ENCODE data around the gene LRIT1. TPM values are rescaled to one million over a fixed set of nuclear protein-coding genes. Genes with fewer than 3 reads are reported as not detected.

The LRIT1 gene
- total RNA-seq, 6 experiments from 2014 or later, result not detected

DNA sequence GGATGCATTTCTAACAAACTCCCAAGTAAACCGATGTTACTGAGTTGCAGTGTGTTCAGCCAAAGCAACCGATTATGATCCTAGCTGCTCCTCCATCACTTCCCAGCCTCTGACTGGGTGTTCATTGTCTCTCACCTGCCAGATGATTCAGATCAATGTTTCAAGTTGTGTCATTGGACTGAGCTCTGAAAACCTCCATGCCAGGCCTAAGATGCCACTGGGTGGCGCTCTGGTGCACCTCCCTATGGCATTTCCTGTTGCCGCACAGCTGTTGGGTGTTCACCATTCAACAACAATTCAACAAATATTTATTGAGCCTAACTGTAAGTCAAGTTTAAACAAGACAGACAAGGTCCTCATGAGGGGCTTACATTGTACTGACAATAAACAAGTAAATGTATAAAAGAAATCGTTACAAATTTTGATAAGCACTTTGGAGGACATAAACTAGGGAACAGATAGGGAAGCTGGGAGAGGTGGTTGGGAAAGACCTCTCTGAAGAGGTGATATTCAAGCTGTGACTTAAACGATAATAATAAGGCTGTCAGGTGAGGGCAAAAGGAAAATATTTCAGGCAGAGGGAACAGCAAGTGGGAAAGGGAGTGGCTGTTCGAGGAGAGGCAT, 26.3 kb upstream of the LRIT1 start:
- Histone ChIP-seq H3K9me3 (no peaks in the 10 kb centered on the region), H3K4me1 (no peaks in the 10 kb centered on the region), H3K4me3 (no peak overlapping the region), H3K27me3 (no peaks in the 10 kb centered on the region), H3K27ac (no peak overlapping the region), H3K36me3 (no peaks in the 10 kb centered on the region)
- ATAC-seq (peak in 3 of 4 donors; percentile 45 to 70 (median 56)), DNase-seq (no peak)
- WGBS (ENCODE audit: insufficient coverage, low coverage, low lambda C conversion rate, missing lambda C conversion rate), result 32% methylated on average over 7 of the region's 7 CpGs
- TF ChIP-seq, protein P1, sequence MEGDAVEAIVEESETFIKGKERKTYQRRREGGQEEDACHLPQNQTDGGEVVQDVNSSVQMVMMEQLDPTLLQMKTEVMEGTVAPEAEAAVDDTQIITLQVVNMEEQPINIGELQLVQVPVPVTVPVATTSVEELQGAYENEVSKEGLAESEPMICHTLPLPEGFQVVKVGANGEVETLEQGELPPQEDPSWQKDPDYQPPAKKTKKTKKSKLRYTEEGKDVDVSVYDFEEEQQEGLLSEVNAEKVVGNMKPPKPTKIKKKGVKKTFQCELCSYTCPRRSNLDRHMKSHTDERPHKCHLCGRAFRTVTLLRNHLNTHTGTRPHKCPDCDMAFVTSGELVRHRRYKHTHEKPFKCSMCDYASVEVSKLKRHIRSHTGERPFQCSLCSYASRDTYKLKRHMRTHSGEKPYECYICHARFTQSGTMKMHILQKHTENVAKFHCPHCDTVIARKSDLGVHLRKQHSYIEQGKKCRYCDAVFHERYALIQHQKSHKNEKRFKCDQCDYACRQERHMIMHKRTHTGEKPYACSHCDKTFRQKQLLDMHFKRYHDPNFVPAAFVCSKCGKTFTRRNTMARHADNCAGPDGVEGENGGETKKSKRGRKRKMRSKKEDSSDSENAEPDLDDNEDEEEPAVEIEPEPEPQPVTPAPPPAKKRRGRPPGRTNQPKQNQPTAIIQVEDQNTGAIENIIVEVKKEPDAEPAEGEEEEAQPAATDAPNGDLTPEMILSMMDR (IDR thresholded peaks at IDR 0.05), result peak; percentile 28 to 46 (median 40)
- no peak for TF ChIP-seq POLR2A (IDR thresholded peaks at IDR 0.05)
- intact Hi-C loops (cut with DNase I), result no loop called here

DNA sequence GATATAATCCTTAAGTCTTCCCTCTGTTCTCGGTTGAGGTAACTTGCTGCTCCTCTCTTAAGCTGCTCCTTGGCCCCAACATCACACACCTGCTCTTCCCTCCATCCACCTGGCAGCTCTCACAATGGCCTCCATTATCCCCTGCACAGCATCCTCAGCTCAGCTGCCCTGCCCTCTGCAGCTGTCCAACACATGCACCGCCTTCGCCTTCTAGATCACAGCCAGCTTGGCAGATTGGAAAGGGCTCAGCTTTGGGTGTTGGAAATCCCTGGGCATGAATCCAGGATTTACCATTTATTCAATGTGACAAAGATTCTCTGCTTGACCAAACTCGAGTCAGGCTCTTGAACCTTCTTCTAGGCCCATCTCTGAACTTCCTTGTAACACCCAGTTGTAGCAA, 24.1 kb upstream of the LRIT1 start:
- ATAC-seq, result no peak
- no peaks in the 10 kb centered on the region for H3K9me3 ChIP-seq

DNA sequence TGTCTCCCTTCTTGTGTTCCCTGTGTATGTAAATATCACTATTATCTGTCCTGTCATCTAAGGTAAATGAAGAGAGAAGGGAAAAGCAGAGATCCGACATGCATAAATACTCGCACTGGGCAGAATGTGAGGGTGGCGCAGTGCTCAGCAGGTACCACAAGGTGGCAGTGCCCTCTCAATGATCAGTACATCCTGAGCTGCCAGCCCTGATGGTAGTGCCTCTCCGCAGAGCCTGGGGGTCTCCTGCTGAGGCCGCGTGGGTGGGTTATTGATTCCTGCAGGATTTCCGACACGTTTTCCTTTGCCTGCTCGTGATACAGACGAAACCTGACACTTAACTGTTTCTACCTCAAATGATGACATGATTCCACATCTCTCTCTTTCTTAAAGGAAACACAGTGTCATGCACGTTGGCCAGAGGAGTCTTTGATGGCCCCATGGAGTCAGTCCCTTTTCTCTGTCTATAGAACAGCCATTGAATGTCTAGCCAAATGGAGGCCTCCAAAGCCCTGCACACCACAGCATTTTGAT, 23.3 kb upstream of the LRIT1 start:
- Histone ChIP-seq H3K4me1 (no peaks in the 10 kb centered on the region), H3K27ac (no peak overlapping the region), H3K4me3 (no peak overlapping the region), H3K27me3 (no peaks in the 10 kb centered on the region), H3K36me3 (no peaks in the 10 kb centered on the region), H3K9me3 (no peaks in the 10 kb centered on the region)
- 0% methylated on average over 10 of the region's 11 CpGs for WGBS (ENCODE audit: insufficient coverage, low coverage, low lambda C conversion rate, missing lambda C conversion rate)
- intact Hi-C loops (cut with DNase I), result loop anchor here (5.0 kb wide), 2 partner anchors 273 to 278 kb away; no protein-coding TSS in a partner anchor
- peak; percentile 51 to 69 (median 68) for DNase-seq
- peak; percentile 94 to 99 (median 96) for ATAC-seq
- TF ChIP-seq, protein P1 (IDR thresholded peaks at IDR 0.05), result peak; percentile 82 to 93 (median 92)
- TF ChIP-seq POLR2A (IDR thresholded peaks at IDR 0.05), result no peak

More for the DNA sequence above, 24.1 kb upstream of the LRIT1 start:
- Histone ChIP-seq H3K36me3 (no peaks in the 10 kb centered on the region), H3K4me1 (no peaks in the 10 kb centered on the region), H3K27me3 (no peaks in the 10 kb centered on the region), H3K27ac (no peak overlapping the region), H3K4me3 (no peak overlapping the region)
- no peak for DNase-seq
- TF ChIP-seq POLR2A (IDR thresholded peaks at IDR 0.05), result no peak
- TF ChIP-seq, protein P1 (IDR thresholded peaks at IDR 0.05), result no peak
- WGBS (ENCODE audit: insufficient coverage, low coverage, low lambda C conversion rate, missing lambda C conversion rate), result 88% methylated on average over 2 of the region's 4 CpGs
- intact Hi-C loops (cut with DNase I), result no loop called here

DNA sequence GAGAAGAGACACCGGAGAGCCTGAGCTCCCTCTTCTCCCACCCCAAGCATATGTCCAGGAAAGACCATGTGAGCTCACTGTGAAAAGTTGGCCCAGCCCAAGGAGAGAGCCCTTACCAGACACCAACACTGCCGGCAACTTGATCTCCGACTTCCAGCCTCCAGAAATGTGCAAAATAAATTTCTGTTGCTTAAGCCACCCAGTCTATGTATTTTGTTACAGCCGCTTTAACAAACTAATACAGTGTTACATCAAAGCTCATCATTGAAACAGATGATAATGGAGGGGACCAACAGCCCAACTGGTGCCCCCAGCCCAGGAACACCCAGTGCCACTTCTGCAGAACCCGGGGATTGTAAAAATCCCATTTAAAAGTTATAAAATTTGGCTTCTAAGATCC, 22.4 kb upstream of the LRIT1 start:
- intact Hi-C loops (cut with DNase I), result loop anchor here (5.0 kb wide), 2 partner anchors 274 to 279 kb away; no protein-coding TSS in a partner anchor
- WGBS (ENCODE audit: insufficient coverage, low coverage, low lambda C conversion rate, missing lambda C conversion rate), result 72% methylated on average over 5 of the region's 5 CpGs
- no peaks in the 10 kb centered on the region for H3K9me3 ChIP-seq
- H3K36me3 ChIP-seq, result no peaks in the 10 kb centered on the region
- H3K27me3 ChIP-seq, result no peaks in the 10 kb centered on the region
- H3K27ac ChIP-seq, result no peak overlapping the region
- H3K4me3 ChIP-seq, result no peak overlapping the region
- ATAC-seq (no peak), DNase-seq (no peak)
- TF ChIP-seq, protein P1 (IDR thresholded peaks at IDR 0.05), result no peak
- TF ChIP-seq POLR2A (IDR thresholded peaks at IDR 0.05), result no peak
- no peaks in the 10 kb centered on the region for H3K4me1 ChIP-seq
